ENCODE measurements around the gene XIRP2. TPM values are rescaled to one million over a fixed set of nuclear protein-coding genes. Genes with fewer than 3 reads are reported as not detected.

XIRP2 gene
- total and polyA plus RNA-seq, 4 donors, result under 0.01 to 0.14 (median 0.01) TPM; not detected in 1

- Histone ChIP-seq H3K27ac (ENCODE audit: low read depth in 1 of 2, low read length in 2 of 2) (no peak overlapping the region), H3K9me3 (ENCODE audit: control insufficient read depth in 4 of 4, low read length in 3 of 4) (no peaks in the 10 kb centered on the region), H3K36me3 (ENCODE audit: control insufficient read depth in 4 of 4, insufficient read depth in 3 of 4, low read depth in 1 of 4, low read length in 3 of 4) (no peaks in the 10 kb centered on the region), H3K4me3 (ENCODE audit: low read depth in 1 of 3, low read length in 3 of 3) (no peak overlapping the region), H3K4me1 (ENCODE audit: control insufficient read depth in 4 of 4, insufficient read depth in 4 of 4, low read length in 3 of 4) (no peaks in the 10 kb centered on the region), H3K27me3 (ENCODE audit: control insufficient read depth in 4 of 4, insufficient read depth in 4 of 4, low read length in 3 of 4) (no peaks in the 10 kb centered on the region), H3K9ac (ENCODE audit: low read depth in 1 of 2, low read length in 2 of 2) (no peak overlapping the region)
- DNase-seq (ENCODE audit: low spot score), result no peak
- TF ChIP-seq FOXA1 (IDR thresholded peaks at IDR 0.05), result no peak
- no peak for TF ChIP-seq REST (IDR thresholded peaks at IDR 0.05)
- TF ChIP-seq, protein P1, sequence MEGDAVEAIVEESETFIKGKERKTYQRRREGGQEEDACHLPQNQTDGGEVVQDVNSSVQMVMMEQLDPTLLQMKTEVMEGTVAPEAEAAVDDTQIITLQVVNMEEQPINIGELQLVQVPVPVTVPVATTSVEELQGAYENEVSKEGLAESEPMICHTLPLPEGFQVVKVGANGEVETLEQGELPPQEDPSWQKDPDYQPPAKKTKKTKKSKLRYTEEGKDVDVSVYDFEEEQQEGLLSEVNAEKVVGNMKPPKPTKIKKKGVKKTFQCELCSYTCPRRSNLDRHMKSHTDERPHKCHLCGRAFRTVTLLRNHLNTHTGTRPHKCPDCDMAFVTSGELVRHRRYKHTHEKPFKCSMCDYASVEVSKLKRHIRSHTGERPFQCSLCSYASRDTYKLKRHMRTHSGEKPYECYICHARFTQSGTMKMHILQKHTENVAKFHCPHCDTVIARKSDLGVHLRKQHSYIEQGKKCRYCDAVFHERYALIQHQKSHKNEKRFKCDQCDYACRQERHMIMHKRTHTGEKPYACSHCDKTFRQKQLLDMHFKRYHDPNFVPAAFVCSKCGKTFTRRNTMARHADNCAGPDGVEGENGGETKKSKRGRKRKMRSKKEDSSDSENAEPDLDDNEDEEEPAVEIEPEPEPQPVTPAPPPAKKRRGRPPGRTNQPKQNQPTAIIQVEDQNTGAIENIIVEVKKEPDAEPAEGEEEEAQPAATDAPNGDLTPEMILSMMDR (IDR thresholded peaks at IDR 0.05; ENCODE audit: low read depth, low read length, missing input control), result no peak
- no peak for TF ChIP-seq NR2F2 (IDR thresholded peaks at IDR 0.05)
- no peak for TF ChIP-seq SP1 (IDR thresholded peaks at IDR 0.05)
- TF ChIP-seq EGR1 (IDR thresholded peaks at IDR 0.05; ENCODE audit: low read depth in 2 of 2), result no peak
- TF ChIP-seq FOXA2 (IDR thresholded peaks at IDR 0.05), result no peak
Observed at GRCh38 chr2:167103757-167104133, 215.5 kb downstream of the XIRP2 start.

- no peak overlapping the region for H3K27ac ChIP-seq (ENCODE audit: low read depth in 1 of 2, low read length in 2 of 2)
- no peak for TF ChIP-seq TAF1 (conservative IDR thresholded peaks at IDR 0.05)
- TF ChIP-seq, protein P1 (IDR thresholded peaks at IDR 0.05; ENCODE audit: low read depth, low read length, missing input control), result no peak
- TF ChIP-seq YY1 (IDR thresholded peaks at IDR 0.05), result no peak
- no peak for TF ChIP-seq RXRA (IDR thresholded peaks at IDR 0.05)
- TF ChIP-seq RAD21 (IDR thresholded peaks at IDR 0.05), result no peak
- TF ChIP-seq REST (IDR thresholded peaks at IDR 0.05), result no peak
- no peak for TF ChIP-seq NR2F2 (IDR thresholded peaks at IDR 0.05)
- no peak for TF ChIP-seq MAX (IDR thresholded peaks at IDR 0.05)
- no peak for TF ChIP-seq SP1 (IDR thresholded peaks at IDR 0.05)
- TF ChIP-seq ZBTB33 (IDR thresholded peaks at IDR 0.05), result no peak
- TF ChIP-seq HNF4G (IDR thresholded peaks at IDR 0.05), result no peak
- no peak for TF ChIP-seq GABPA (IDR thresholded peaks at IDR 0.05 in 1 of 2, conservative IDR thresholded peaks at IDR 0.05 in 1 of 2)
- TF ChIP-seq JUND (IDR thresholded peaks at IDR 0.05), result no peak
- TF ChIP-seq FOXA2 (IDR thresholded peaks at IDR 0.05), result no peak
- no peak for TF ChIP-seq FOXA1 (IDR thresholded peaks at IDR 0.05)
- no peak for TF ChIP-seq EGR1 (IDR thresholded peaks at IDR 0.05; ENCODE audit: low read depth in 2 of 2)
- H3K36me3 ChIP-seq (ENCODE audit: control insufficient read depth in 4 of 4, insufficient read depth in 3 of 4, low read depth in 1 of 4, low read length in 3 of 4), result no peaks in the 10 kb centered on the region
- no peaks in the 10 kb centered on the region for H3K27me3 ChIP-seq (ENCODE audit: control insufficient read depth in 4 of 4, insufficient read depth in 4 of 4, low read length in 3 of 4)
- no peaks in the 10 kb centered on the region for H3K9me3 ChIP-seq (ENCODE audit: control insufficient read depth in 4 of 4, low read length in 3 of 4)
- DNase-seq (ENCODE audit: low spot score), result no peak
- no peak overlapping the region for H3K9ac ChIP-seq (ENCODE audit: low read depth in 1 of 2, low read length in 2 of 2)
- no peak overlapping the region for H3K4me3 ChIP-seq (ENCODE audit: low read depth in 1 of 3, low read length in 3 of 3)
- 79% methylated on average over 3 of the region's 3 CpGs for WGBS
- no peaks in the 10 kb centered on the region for H3K4me1 ChIP-seq (ENCODE audit: control insufficient read depth in 4 of 4, insufficient read depth in 4 of 4, low read length in 3 of 4)
Observed at GRCh38 chr2:167104691-167105090, 216.4 kb downstream of the XIRP2 start.

Measured in liver (tissue), 9 donors.